Coronary artery (tissue), 2 donors: ENCODE measurements around the gene OPCML.

Experiments used
- DNase-seq: peaks from one replicate; pipeline ENCODE4 v3.0.0-alpha.2; 2017; ENCODE audit warnings: low spot score
- H3K27ac ChIP-seq, 2 donors: fragments of 200-600 bp; sonication (generic); one replicate each; pipeline ENCODE4 v1.5.1; 2016 to 2019
- H3K4me3 ChIP-seq: fragments of 200-600 bp; sonication (generic); 2 replicates; pipeline ENCODE4 v1.5.1; 2016; ENCODE audit warnings: mild to moderate bottlenecking, moderate library complexity
- CTCF ChIP-seq: fragments of 200-600 bp; sonication (generic); IDR thresholded peaks from one replicate; pipeline ENCODE4 v1.5.1; 2019; ENCODE audit warnings: antibody characterized with exemption

Gene OPCML

GRCh38 chr11:132788816-132789325 lies 743.4 kb downstream of the OPCML start:
- H3K4me3 ChIP-seq, result no peak overlapping the region
- DNase-seq, result no peak
- H3K27ac ChIP-seq, result no peak overlapping the region
- no peak for TF ChIP-seq CTCF

GRCh38 chr11:132785878-132786277 lies 746.4 kb downstream of the OPCML start:
- no peak for TF ChIP-seq CTCF

GRCh38 chr11:132784441-132784840 lies 747.9 kb downstream of the OPCML start:
- H3K4me3 ChIP-seq, result no peak overlapping the region
- TF ChIP-seq CTCF, result no peak
- DNase-seq, result no peak
- no peak overlapping the region for H3K27ac ChIP-seq

More at GRCh38 chr11:132785878-132786277, 746.4 kb downstream of the OPCML start:
- no peak for DNase-seq
- no peak overlapping the region for H3K4me3 ChIP-seq
- no peak overlapping the region for H3K27ac ChIP-seq

GRCh38 chr11:132782102-132782501 lies 750.2 kb downstream of the OPCML start:
- Histone ChIP-seq H3K4me3 (no peak overlapping the region), H3K27ac (no peak overlapping the region)
- no peak for DNase-seq
- no peak for TF ChIP-seq CTCF

GRCh38 chr11:132780046-132780445 lies 752.3 kb downstream of the OPCML start:
- H3K27ac ChIP-seq, result no peak overlapping the region
- TF ChIP-seq CTCF, result no peak
- no peak overlapping the region for H3K4me3 ChIP-seq
- DNase-seq, result no peak

- no peak for DNase-seq
- Histone ChIP-seq H3K4me3 (no peak overlapping the region), H3K27ac (no peak overlapping the region)
- TF ChIP-seq CTCF, result no peak
Observed at GRCh38 chr11:132779497-132779896, 752.8 kb downstream of the OPCML start.

GRCh38 chr11:132777067-132777975 lies 755.0 kb downstream of the OPCML start:
- no peak for TF ChIP-seq CTCF
- DNase-seq, result no peak
- no peak overlapping the region for H3K27ac ChIP-seq
- H3K4me3 ChIP-seq, result no peak overlapping the region
